ENCODE results near the gene FCHSD2.

- TF ChIP-seq CTCF (conservative IDR thresholded peaks at IDR 0.05; ENCODE audit: low read depth, low read length) (no peak), EZH2phosphoT487 (IDR thresholded peaks at IDR 0.05; ENCODE audit: borderline replicate concordance, low read length) (no peak)
Observed at GRCh38 chr11:73162196-73162740, 20.1 kb upstream of the FCHSD2 start.
